DND-41 (cell line): ENCODE data around the gene RNF167.

ENCODE experiments used
- ATAC-seq: fragments of 200-7000 bp; cut with Tn5 transposase; 3 replicates; pipeline ENCODE4 v1.9.1; 2021; ENCODE audit warnings: low read depth; ENCODE audit not compliant: insufficient read depth
- DNase-seq: peaks from one replicate; pipeline ENCODE4 v3.0.0-alpha.2; 2020
- H2AFZ ChIP-seq: 2 replicates; pipeline ENCODE4 v1.6.0; 2012; ENCODE audit warnings: low read depth, low read length
- H3K27ac ChIP-seq: 2 replicates; pipeline ENCODE4 v1.5.1; 2012; ENCODE audit warnings: low read length, inconsistent platforms
- H3K27me3 ChIP-seq: fragments of 200-600 bp; sonication (generic); 2 replicates; pipeline ENCODE4 v1.6.0; 2012; ENCODE audit warnings: low read length, mild to moderate bottlenecking, inconsistent platforms; ENCODE audit not compliant: insufficient read depth, poor library complexity
- H3K36me3 ChIP-seq: 2 replicates; pipeline ENCODE4 v1.5.1; 2012; ENCODE audit warnings: low read length, inconsistent platforms; ENCODE audit not compliant: insufficient read depth
- H3K4me1 ChIP-seq: 2 replicates; pipeline ENCODE4 v1.5.1; 2012; ENCODE audit warnings: mild to moderate bottlenecking, low read length; ENCODE audit not compliant: insufficient read depth
- H3K4me2 ChIP-seq: 2 replicates; pipeline ENCODE4 v1.6.0; 2012; ENCODE audit warnings: mild to moderate bottlenecking, moderate library complexity, low read length, inconsistent platforms; ENCODE audit not compliant: insufficient read depth
- H3K4me3 ChIP-seq, 2 experiments: fragments of 200-600 bp in 1 of 2; shearing (Covaris generic) in 1 of 2; 2 replicates each; pipeline ENCODE4 v1.5.1; 2012 to 2016; ENCODE audit warnings: inconsistent platforms in 2 of 2, low read length in 2 of 2, mild to moderate bottlenecking in 2 of 2, low read depth in 1 of 2, moderate library complexity in 1 of 2
- H3K79me2 ChIP-seq: 2 replicates; pipeline ENCODE4 v1.6.0; 2012; ENCODE audit warnings: low read length, inconsistent platforms; ENCODE audit not compliant: insufficient read depth
- H3K9ac ChIP-seq: 2 replicates; pipeline ENCODE4 v1.6.0; 2012; ENCODE audit warnings: low read depth, mild to moderate bottlenecking, inconsistent platforms, low read length, moderate library complexity
- H3K9me3 ChIP-seq: 2 replicates; pipeline ENCODE4 v1.5.1; 2012; ENCODE audit warnings: low read length, moderate library complexity, mild to moderate bottlenecking, inconsistent platforms; ENCODE audit not compliant: insufficient read depth, severe bottlenecking
- H4K20me1 ChIP-seq: 2 replicates; pipeline ENCODE4 v1.6.0; 2012; ENCODE audit warnings: low read length; ENCODE audit not compliant: insufficient read depth
- CTCF ChIP-seq: IDR thresholded peaks from 2 replicates; pipeline ENCODE4 v1.5.1; 2012; ENCODE audit warnings: borderline replicate concordance, low read length, moderate library complexity, mild to moderate bottlenecking; ENCODE audit not compliant: poor library complexity, severe bottlenecking; ENCODE audit errors: extremely low read depth
- EZH2 ChIP-seq: IDR thresholded peaks from 3 replicates; pipeline ENCODE4 v1.6.1; 2012; ENCODE audit warnings: borderline replicate concordance, low read depth, mild to moderate bottlenecking, moderate library complexity, low read length, inconsistent platforms; ENCODE audit not compliant: severe bottlenecking

Gene RNF167

DNA sequence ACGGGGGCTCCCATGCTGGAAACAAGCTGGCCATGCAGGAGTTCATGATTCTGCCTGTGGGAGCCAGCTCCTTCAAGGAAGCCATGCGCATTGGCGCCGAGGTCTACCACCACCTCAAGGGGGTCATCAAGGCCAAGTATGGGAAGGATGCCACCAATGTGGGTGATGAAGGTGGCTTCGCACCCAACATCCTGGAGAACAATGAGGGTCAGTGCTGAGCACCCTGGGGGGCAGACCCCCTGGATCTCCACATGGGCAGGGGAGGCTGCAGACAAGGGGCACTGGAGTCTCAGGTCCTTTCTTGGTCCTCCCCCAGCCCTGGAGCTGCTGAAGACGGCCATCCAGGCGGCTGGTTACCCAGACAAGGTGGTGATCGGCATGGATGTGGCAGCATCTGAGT lies 15.0 kb downstream of the RNF167 start:
- Histone ChIP-seq H2AFZ (no peak overlapping the region), H3K36me3 (peaks cover 9% of the 10 kb centered on the region; the same call in 1 of the 2 replicates), H3K4me3 (no peak overlapping the region), H3K4me1 (peaks cover 15% of the 10 kb centered on the region), H3K27ac (no peak overlapping the region), H3K79me2 (peaks cover 9% of the 10 kb centered on the region), H4K20me1 (no peaks in the 10 kb centered on the region), H3K4me2 (no peak overlapping the region), H3K9me3 (no peaks in the 10 kb centered on the region), H3K9ac (no peak overlapping the region), H3K27me3 (no peaks in the 10 kb centered on the region)
- no peak for DNase-seq
- ATAC-seq, result no peak
- no peak for TF ChIP-seq CTCF
- no peak for TF ChIP-seq EZH2

- no peaks in the 10 kb centered on the region for H3K79me2 ChIP-seq
- DNase-seq (no peak), ATAC-seq (0 out of 3 replicates have a peak, but pooled peaks have one; percentile 11)
- H3K4me3 ChIP-seq, result no peak overlapping the region
- TF ChIP-seq CTCF (peak; percentile 33), EZH2 (no peak)
- H3K9me3 ChIP-seq, result no peaks in the 10 kb centered on the region
- H4K20me1 ChIP-seq, result no peaks in the 10 kb centered on the region
- no peak overlapping the region for H3K9ac ChIP-seq
- H3K27me3 ChIP-seq, result no peaks in the 10 kb centered on the region
- H3K4me1 ChIP-seq, result no peaks in the 10 kb centered on the region; the same call in 1 of the 2 replicates
- no peak overlapping the region for H3K27ac ChIP-seq
- H3K4me2 ChIP-seq, result no peak overlapping the region
- peaks cover 19% of the 10 kb centered on the region for H3K36me3 ChIP-seq
- H2AFZ ChIP-seq, result no peak overlapping the region
These were observed 16.5 kb downstream of the RNF167 start for GRCh38 chr17:4956493-4957061.

GRCh38 chr17:4958102-4958501 lies 18.0 kb downstream of the RNF167 start:
- no peak overlapping the region for H3K4me2 ChIP-seq
- no peaks in the 10 kb centered on the region for H3K79me2 ChIP-seq
- H3K27me3 ChIP-seq, result no peaks in the 10 kb centered on the region
- no peaks in the 10 kb centered on the region for H3K9me3 ChIP-seq
- TF ChIP-seq EZH2, result no peak
- no peak for TF ChIP-seq CTCF
- H3K9ac ChIP-seq, result no peak overlapping the region
- H3K4me3 ChIP-seq, result no peak overlapping the region
- no peak overlapping the region for H3K27ac ChIP-seq
- DNase-seq, result no peak
- ATAC-seq, result no peak
- peaks cover 19% of the 10 kb centered on the region for H3K36me3 ChIP-seq
- H4K20me1 ChIP-seq, result no peaks in the 10 kb centered on the region
- H3K4me1 ChIP-seq, result no peaks in the 10 kb centered on the region
- no peak overlapping the region for H2AFZ ChIP-seq
